KOPT-K1 (cell line): ENCODE results near the gene SNX9.
"Not testable (repeated sequence)": the region's sequence is repeated elsewhere in the genome, so short reads cannot be mapped to it uniquely, and the experiment has no call there.

Source experiments
- H3K27ac ChIP-seq: fragments of 200-600 bp; sonication (generic); 2 replicates; pipeline ENCODE4 v1.5.1; 2016; ENCODE audit warnings: antibody characterized with exemption, mild to moderate bottlenecking, low read depth, low read length; ENCODE audit not compliant: poor library complexity, severe bottlenecking
- H3K36me3 ChIP-seq: fragments of 200-600 bp; sonication (generic); 2 replicates; pipeline ENCODE4 v1.5.1; 2017; ENCODE audit warnings: antibody characterized with exemption, mild to moderate bottlenecking, low read length, moderate library complexity; ENCODE audit not compliant: insufficient read depth
- H3K9me3 ChIP-seq: fragments of 200-600 bp; sonication (generic); 2 replicates; pipeline ENCODE4 v1.5.1; 2017; ENCODE audit warnings: antibody characterized with exemption, low read length, mild to moderate bottlenecking; ENCODE audit not compliant: insufficient read depth, poor library complexity, severe bottlenecking

SNX9 gene

GRCh38 chr6:157895585-157895984, 72.5 kb downstream of the SNX9 start:
- H3K27ac ChIP-seq: no peak overlapping the region
- H3K9me3 ChIP-seq: no peaks in the 10 kb centered on the region
- no peaks in the 10 kb centered on the region for H3K36me3 ChIP-seq

DNA sequence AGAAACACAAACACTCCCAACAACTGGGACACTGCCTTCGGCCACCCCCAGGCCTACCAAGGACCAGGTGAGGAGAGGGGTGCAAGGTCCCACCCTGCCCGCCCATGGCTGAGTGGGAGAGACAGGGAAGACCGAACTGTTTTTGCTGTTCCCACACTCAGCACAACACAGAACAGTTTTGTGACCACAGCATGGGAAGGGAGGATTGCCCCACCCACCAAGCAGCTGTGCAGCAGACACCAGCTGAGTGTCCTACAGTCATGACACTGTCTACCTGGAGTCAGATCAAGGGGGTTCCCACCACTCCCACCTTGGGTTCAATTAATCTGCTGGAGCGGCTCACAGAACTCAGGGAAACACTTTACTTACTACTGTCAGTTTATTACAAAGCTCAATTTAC, 73.9 kb downstream of the SNX9 start:
- no peaks in the 10 kb centered on the region for H3K36me3 ChIP-seq
- no peaks in the 10 kb centered on the region for H3K9me3 ChIP-seq
- H3K27ac ChIP-seq: no peak overlapping the region

DNA sequence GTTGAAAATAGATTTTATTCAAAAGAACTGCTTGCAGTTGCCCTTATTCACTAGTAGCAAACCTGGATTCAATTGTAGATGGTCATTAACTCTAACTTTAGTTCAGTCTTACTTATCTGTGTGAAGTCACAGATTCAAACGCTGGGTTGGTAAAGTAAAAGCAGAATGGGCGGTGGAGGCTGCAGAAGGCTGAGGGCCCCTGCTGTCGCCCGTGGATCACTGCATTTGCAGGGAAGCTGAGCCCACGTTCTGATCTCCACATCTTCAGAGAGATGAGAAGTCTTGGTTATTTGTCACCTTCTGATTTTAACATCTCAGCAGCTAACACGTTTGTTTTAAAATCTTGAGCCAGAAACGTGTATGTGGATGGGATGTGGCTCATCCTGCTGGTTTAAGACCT, 75.1 kb downstream of the SNX9 start:
- no peak overlapping the region for H3K27ac ChIP-seq
- no peaks in the 10 kb centered on the region for H3K36me3 ChIP-seq
- H3K9me3 ChIP-seq: no peaks in the 10 kb centered on the region

- H3K9me3 ChIP-seq: no peaks in the 10 kb centered on the region
- H3K27ac ChIP-seq: no peak overlapping the region
- H3K36me3 ChIP-seq: no peaks in the 10 kb centered on the region
Measured at GRCh38 chr6:157898640-157899039, 75.6 kb downstream of the SNX9 start.

DNA sequence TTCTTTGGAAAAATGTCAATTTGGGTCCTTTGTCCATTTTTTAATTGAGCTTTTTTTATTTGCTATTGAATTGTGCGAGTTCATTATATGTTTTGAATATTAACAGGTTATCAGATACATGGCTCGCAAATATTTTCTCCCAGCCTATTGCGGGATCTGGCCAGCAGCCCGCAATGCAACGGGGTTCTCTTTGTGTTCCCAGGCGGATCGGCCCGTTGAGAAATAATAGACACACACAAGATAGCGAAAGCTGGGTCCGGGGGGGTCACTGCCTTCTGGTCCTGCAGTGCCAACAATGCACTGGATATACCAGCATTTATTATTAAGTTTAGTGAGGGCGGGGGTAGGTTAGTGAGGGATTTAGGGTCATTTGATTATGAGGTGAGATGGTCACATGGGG, 77.2 kb downstream of the SNX9 start:
- H3K9me3 ChIP-seq, H3K36me3 ChIP-seq, H3K27ac ChIP-seq: not testable (repeated sequence)

- H3K27ac ChIP-seq, H3K9me3 ChIP-seq, H3K36me3 ChIP-seq: not testable (repeated sequence)
Measured at GRCh38 chr6:157900751-157901150, 77.7 kb downstream of the SNX9 start.

- Histone ChIP-seq H3K36me3 (no peaks in the 10 kb centered on the region), H3K9me3 (no peaks in the 10 kb centered on the region), H3K27ac (no peak overlapping the region)
Measured at GRCh38 chr6:157904999-157905398, 82.0 kb downstream of the SNX9 start.

DNA sequence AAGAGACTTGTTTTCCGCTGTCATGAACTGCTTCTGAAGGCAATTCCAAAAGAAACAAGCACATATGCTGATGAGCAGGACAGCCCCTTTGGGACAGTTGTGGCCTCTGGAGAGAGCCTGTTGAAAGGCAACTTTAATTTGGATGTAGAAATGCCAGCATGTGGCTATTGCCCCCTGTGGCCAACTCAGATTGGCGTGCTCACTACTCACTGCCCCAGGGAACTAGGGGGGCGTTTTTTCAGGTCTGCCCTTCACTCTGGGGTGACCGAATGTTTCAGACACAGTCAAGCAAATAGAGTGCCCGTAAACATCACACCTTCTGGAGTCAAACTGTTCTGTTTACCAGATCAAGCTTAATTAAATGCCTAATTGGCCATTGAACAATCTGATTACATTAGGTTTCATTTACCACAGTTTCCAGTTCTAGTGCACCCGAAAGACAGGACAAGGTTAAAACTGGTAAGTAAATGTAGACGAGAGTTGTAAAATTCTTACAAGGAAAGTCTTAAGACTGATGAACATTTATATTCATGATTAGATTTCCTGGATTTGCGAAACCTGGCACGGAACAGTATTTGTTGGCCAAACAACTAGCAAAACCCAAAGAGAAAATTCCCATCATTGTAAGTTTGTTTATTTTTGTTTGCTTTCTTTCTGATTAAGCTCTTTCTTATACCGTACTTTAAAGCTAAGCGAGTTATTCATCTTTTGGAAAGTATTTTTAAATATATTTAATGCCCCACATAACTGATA, 82.7 kb downstream of the SNX9 start:
- no peaks in the 10 kb centered on the region for H3K36me3 ChIP-seq
- no peaks in the 10 kb centered on the region for H3K9me3 ChIP-seq
- no peak overlapping the region for H3K27ac ChIP-seq

GRCh38 chr6:157906537-157907061, 83.6 kb downstream of the SNX9 start:
- Histone ChIP-seq H3K36me3 (no peaks in the 10 kb centered on the region), H3K9me3 (no peaks in the 10 kb centered on the region), H3K27ac (no peak overlapping the region)

DNA sequence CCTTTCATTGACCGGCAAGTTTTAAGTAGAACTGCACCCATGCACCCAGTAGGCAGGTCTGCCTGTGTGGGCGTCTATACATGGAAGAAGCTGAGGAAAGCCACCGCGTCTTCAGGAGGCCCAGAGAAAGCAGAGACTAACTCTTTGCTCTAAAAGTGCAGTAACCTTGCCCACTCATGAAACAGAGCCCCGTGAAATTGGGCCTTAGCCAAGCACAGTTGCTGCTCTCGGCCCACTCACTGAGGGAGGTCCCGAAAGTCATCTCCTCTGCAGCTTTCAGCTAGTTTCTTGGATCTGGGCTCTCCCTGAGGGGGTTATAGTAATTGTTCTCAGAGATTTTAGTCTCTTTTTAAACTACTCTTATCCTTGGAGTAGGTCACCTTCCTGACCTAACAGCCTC, 84.6 kb downstream of the SNX9 start:
- H3K36me3 ChIP-seq: no peaks in the 10 kb centered on the region
- H3K9me3 ChIP-seq: no peaks in the 10 kb centered on the region
- H3K27ac ChIP-seq: no peak overlapping the region

DNA sequence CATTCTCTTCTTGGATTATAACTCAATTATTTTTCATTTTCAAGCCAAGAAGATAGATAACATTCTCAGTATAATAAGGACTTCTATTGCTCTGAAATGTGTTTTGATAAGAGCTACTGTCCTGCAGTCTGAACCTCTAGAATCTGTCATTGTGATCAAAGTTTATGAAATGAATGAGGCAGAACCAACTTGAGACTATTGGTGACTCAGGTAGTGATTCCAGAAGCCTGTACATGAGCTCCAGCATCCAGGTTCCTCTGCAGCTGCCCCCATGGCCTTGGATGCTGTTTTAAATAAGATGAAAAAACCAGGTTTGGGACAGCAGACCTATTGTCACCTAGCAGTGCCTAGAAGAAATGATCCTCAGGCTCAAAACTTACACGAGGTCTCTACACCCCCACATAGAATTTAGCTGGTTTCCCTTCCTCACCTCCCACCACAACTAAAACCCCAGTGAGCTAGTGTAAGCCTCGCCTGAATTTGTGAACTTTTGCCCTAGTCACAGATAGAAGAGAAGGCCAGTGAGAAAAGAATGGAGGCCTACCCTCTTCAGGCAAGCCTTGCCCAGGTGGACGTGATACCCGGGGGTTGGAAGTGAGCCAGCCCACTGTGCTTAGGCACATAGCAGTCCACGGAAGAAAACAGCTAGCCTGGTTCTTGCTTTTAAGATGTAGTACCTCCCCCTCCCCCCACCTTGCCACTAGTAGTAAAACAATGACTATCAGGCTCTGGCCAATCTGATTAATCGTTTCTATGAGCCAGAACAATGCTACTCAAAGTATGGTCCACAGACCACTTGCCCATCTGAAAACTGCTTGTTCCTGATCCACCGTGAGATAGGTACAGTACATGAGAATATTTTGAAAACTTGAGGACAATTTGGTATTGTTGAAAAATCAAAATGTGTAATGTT, 85.6 kb downstream of the SNX9 start:
- H3K27ac ChIP-seq: no peak overlapping the region
- no peaks in the 10 kb centered on the region for H3K36me3 ChIP-seq
- H3K9me3 ChIP-seq: no peaks in the 10 kb centered on the region

DNA sequence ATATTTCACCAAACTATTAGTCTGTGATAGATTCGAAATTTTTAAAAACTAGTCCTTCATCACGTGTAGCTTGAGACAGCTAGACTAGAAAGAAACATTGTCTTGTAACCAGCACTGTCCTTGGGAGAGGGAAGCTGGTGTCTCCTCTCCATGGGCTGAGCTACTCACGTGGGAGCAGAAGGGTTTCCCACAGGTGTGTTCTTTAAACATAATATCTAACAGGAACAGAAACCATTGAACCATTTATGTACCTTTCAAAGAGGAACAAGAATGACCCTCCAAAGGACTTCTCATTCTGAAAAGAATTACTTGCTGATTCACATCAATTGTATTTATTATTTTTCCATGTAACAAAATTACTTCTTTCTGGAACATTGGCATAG, 86.2 kb downstream of the SNX9 start:
- H3K36me3 ChIP-seq: no peaks in the 10 kb centered on the region
- H3K27ac ChIP-seq: no peak overlapping the region
- no peaks in the 10 kb centered on the region for H3K9me3 ChIP-seq

DNA sequence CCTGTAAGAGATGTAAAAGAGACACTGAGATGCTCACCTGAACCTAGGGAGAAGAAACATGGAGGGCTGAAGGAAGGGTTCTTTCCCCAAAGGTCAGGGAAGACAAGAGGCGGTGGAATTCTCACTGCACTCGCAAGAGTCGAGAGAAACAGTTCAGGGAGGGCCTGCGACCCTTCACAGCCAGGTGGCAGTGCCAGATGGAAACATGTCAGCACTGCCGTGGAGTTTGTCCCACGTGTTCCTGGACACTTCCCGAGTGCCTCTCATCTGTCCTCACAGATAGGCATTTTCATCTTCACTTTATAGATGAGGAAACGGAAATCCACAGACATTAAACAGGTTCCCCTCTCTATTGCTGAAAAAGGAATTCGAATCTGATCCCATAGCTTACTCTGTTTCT, 88.2 kb downstream of the SNX9 start:
- Histone ChIP-seq H3K36me3 (no peaks in the 10 kb centered on the region), H3K27ac (no peak overlapping the region), H3K9me3 (no peaks in the 10 kb centered on the region)

DNA sequence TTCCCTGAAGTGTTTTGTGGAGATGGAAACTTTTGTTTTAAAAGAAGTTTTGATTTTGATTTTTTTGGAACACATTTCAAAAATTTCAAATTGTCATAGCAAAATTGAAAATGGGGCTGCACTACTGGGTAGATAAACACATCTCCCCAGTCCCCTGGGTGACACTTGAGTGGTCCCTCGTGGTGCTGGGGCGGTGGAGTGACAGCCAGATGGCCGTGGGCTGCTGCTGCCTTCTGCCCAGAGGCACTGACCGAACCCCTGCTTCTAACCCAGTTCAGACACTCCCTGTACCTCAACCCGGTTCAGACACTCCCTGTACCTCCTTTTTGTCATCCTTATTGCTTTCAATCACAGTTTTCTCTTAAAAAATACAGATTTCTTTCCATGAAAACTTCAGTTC, 88.7 kb downstream of the SNX9 start:
- Histone ChIP-seq H3K36me3 (no peaks in the 10 kb centered on the region), H3K27ac (no peak overlapping the region), H3K9me3 (no peaks in the 10 kb centered on the region)

DNA sequence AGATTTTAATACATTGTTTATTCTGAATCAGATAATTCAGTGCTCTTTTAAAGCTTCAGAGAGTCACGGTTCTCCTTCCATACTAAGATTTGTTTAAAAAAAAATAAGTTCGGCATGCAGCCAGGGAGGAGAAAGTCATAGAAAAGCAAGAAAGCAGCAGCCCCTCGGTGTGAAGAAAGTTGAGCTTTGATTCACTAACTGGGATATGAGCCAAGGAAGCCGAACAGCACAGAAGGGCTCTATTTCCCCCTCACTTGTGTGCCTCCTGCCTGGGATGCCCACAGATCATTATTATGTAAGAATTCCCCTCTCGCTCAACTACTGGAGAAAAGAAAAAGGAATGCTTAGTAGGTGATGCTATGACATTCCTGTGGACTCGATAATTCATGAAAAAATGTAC, 89.3 kb downstream of the SNX9 start:
- Histone ChIP-seq H3K9me3 (no peaks in the 10 kb centered on the region), H3K36me3 (no peaks in the 10 kb centered on the region), H3K27ac (no peak overlapping the region)
